Suprapubic skin (tissue), 4 donors: ENCODE measurements around the gene PTPN11. TPM values are rescaled to one million over a fixed set of nuclear protein-coding genes. Genes with fewer than 3 reads are reported as not detected.
"Not testable (repeated sequence)": the region's sequence is repeated elsewhere in the genome, so short reads cannot be mapped to it uniquely, and the experiment has no call there.

Experiments used
- DNase-seq, 2 donors: peaks; one replicate each; pipeline ENCODE4 v3.0.0-alpha.2; 2019; ENCODE audit warnings: low spot score in 2 of 2
- H3K27ac ChIP-seq: fragments of 200-600 bp; sonication (generic); one replicate; pipeline ENCODE4 v1.5.1; 2019
- H3K27me3 ChIP-seq: fragments of 200-600 bp; sonication (generic); one replicate; pipeline ENCODE4 v1.5.1; 2019
- H3K36me3 ChIP-seq: fragments of 200-600 bp; sonication (generic); one replicate; pipeline ENCODE4 v1.5.1; 2019
- H3K4me1 ChIP-seq: fragments of 200-600 bp; sonication (generic); one replicate; pipeline ENCODE4 v1.5.1; 2019
- H3K4me3 ChIP-seq: fragments of 200-600 bp; sonication (generic); one replicate; pipeline ENCODE4 v1.5.1; 2019; ENCODE audit warnings: mild to moderate bottlenecking
- H3K9me3 ChIP-seq: fragments of 200-600 bp; sonication (generic); one replicate; pipeline ENCODE4 v1.5.1; 2019
- EP300 ChIP-seq: sonication (generic); formaldehyde crosslinking; IDR thresholded peaks from one replicate; pipeline ENCODE4 v1.6.1; 2017; ENCODE audit warnings: antibody characterized with exemption
- POLR2A ChIP-seq, 2 donors: fragments of 450-650 bp; IDR thresholded peaks; one replicate each; pipeline ENCODE4 v1.6.1; 2017; ENCODE audit warnings: antibody characterized with exemption in 2 of 2, mild to moderate bottlenecking in 2 of 2, moderate library complexity in 2 of 2
- POLR2AphosphoS5 ChIP-seq, 3 donors: sonication (generic); formaldehyde crosslinking; IDR thresholded peaks; one replicate each; pipeline ENCODE4 v1.6.1; 2017; ENCODE audit warnings: antibody characterized with exemption in 3 of 3
- WGBS: methylation state at CpG from one replicate; pipeline ENCODE4 v1.1.5; 2018; 5-methylcytosine and 5-hydroxymethylcytosine counted together
- total RNA-seq, 4 donors: library from RNA; depleted of rRNA; stranded (reverse); fragments of >200 nt; gene quantifications; one replicate each; pipeline ENCODE4 v1.1.0, GENCODE V29; 2016
- TF ChIP-seq, protein P1 (sequence below), 2 donors: fragments of 200-600 bp in 1 of 2; fragments of 450-650 bp in 1 of 2; sonication (generic) in 1 of 2; IDR thresholded peaks; one replicate each; pipeline ENCODE4 v1.5.1; 2016 to 2019; ENCODE audit warnings: antibody characterized with exemption in 2 of 2, mild to moderate bottlenecking in 1 of 2, moderate library complexity in 1 of 2

The PTPN11 gene
- total RNA-seq, 4 donors from 2014 or later: 56.6 to 70.7 (median 65.3) TPM

DNA sequence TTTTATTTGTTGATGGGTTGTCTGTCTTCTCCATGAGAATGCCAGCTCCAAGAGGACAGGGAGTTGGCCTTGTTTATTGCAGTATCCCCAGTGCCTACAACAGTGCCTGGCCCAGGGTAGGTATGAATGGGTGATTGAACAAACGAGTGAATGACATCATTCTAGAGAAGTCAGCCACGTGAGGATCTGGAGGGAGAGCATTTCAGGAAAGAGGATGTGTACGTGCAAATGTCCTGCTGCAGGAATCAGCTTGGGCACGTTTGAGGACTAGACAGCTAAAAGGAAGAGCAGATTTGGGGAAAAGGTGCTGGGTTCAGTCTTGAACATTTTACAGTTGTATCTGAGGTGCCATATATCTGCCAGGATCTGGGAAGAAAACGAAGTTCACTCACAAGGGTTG, 97.1 kb downstream of the PTPN11 start:
- H3K27me3 ChIP-seq: no peaks in the 10 kb centered on the region
- H3K9me3 ChIP-seq: no peaks in the 10 kb centered on the region
- WGBS: 77% methylated on average over 5 of the region's 5 CpGs
- H3K4me1 ChIP-seq: no peaks in the 10 kb centered on the region
- H3K4me3 ChIP-seq: no peak overlapping the region
- no peak for DNase-seq
- TF ChIP-seq EP300 (no peak), POLR2A (IDR thresholded peaks at IDR 0.05) (no peak), POLR2AphosphoS5 (IDR thresholded peaks at IDR 0.05) (no peak)
- TF ChIP-seq, protein P1, sequence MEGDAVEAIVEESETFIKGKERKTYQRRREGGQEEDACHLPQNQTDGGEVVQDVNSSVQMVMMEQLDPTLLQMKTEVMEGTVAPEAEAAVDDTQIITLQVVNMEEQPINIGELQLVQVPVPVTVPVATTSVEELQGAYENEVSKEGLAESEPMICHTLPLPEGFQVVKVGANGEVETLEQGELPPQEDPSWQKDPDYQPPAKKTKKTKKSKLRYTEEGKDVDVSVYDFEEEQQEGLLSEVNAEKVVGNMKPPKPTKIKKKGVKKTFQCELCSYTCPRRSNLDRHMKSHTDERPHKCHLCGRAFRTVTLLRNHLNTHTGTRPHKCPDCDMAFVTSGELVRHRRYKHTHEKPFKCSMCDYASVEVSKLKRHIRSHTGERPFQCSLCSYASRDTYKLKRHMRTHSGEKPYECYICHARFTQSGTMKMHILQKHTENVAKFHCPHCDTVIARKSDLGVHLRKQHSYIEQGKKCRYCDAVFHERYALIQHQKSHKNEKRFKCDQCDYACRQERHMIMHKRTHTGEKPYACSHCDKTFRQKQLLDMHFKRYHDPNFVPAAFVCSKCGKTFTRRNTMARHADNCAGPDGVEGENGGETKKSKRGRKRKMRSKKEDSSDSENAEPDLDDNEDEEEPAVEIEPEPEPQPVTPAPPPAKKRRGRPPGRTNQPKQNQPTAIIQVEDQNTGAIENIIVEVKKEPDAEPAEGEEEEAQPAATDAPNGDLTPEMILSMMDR (IDR thresholded peaks at IDR 0.05): no peak
- H3K27ac ChIP-seq: no peak overlapping the region
- H3K36me3 ChIP-seq: peaks cover 5% of the 10 kb centered on the region

DNA sequence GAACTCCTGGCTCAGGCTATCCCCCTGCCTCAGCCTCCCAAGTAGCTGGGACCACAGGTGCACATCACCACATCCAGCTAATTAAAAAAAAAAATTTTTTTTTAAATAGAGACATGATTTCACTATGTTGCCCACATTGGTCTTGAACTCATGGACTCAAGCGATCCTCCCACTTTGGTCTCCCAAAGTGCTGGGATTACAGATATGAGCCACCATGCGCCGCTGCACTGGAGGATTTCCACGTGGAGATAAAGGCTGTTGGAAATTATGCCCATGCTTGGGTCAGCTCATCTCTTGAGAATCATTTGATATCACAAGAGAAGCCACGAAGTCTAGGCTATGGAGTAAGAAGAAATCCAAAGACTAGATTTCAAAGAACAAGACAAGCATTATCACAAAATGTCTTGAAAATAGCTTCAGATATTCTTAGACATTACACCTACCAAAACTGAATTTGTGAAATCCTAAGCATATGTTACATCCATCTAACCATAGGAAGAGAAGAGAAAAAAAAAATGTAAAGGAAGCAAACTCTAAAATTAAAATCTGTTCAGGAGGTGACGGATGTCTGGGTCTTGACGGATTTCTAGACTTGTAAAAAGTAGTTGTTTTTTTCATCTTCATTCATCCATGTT, 99.1 kb downstream of the PTPN11 start:
- no peaks in the 10 kb centered on the region for H3K4me1 ChIP-seq
- H3K9me3 ChIP-seq: no peaks in the 10 kb centered on the region
- TF ChIP-seq POLR2A (IDR thresholded peaks at IDR 0.05) (no peak), EP300 (no peak), POLR2AphosphoS5 (IDR thresholded peaks at IDR 0.05) (no peak)
- TF ChIP-seq, protein P1 (IDR thresholded peaks at IDR 0.05): no peak
- H3K27ac ChIP-seq: no peak overlapping the region
- H3K36me3 ChIP-seq: no peaks in the 10 kb centered on the region
- WGBS: 82% methylated on average over 7 of the region's 7 CpGs
- H3K4me3 ChIP-seq: no peak overlapping the region
- H3K27me3 ChIP-seq: no peaks in the 10 kb centered on the region
- DNase-seq: no peak

DNA sequence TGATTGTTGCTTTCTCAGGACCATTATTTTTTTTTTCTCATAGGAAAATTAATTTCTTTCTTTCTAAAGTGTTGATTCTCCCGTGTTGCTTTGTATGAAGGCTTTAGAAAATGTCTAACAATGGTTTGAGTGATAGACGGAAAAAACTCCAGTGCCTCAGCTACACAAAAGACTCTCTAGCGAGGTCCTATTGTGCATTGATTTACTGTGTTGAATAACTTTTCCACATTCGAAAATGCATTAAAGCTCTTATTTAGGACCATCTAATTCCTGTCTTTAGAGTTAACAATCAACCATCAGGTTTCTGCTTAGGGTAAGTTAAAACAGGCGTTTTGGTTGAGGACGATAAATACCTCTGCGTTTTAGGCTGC, 99.6 kb downstream of the PTPN11 start:
- WGBS: 84% methylated on average over 7 of the region's 7 CpGs
- Histone ChIP-seq H3K36me3 (no peaks in the 10 kb centered on the region), H3K27ac (no peak overlapping the region), H3K4me3 (no peak overlapping the region), H3K9me3 (no peaks in the 10 kb centered on the region), H3K27me3 (no peaks in the 10 kb centered on the region), H3K4me1 (no peaks in the 10 kb centered on the region)
- DNase-seq: no peak
- TF ChIP-seq POLR2A (IDR thresholded peaks at IDR 0.05): no peak
- TF ChIP-seq, protein P1 (IDR thresholded peaks at IDR 0.05): no peak
- TF ChIP-seq POLR2AphosphoS5 (IDR thresholded peaks at IDR 0.05): no peak
- no peak for TF ChIP-seq EP300

DNA sequence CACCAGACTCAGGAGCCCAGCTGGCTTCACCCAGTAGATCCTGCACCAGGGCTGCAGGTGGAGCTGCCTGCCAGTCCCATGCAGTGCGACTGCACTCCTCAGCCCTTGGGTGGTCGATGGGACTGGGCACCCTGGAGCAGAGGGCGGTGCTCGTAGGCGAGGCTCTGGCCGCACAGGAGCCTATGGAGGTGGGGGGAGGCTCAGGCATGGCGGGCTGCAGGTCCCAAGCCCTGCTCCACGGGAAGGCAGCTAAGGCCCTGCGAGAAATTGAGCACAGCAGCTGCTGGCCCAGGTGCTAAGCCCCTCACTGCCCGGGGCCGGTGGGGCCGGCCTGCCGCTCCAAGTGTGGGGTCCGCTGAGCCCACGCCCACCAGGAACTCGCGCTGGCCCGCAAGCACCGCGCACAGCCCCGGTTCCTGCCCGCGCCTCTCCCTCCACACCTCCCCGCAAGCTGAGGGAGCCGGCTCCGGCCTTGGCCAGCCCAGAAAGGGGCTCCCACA, 101.1 kb downstream of the PTPN11 start:
- not testable (repeated sequence) for H3K9me3 ChIP-seq, DNase-seq, H3K4me1 ChIP-seq, H3K27me3 ChIP-seq, H3K4me3 ChIP-seq, H3K36me3 ChIP-seq, H3K27ac ChIP-seq
- WGBS: 98% methylated on average over 8 of the region's 26 CpGs

DNA sequence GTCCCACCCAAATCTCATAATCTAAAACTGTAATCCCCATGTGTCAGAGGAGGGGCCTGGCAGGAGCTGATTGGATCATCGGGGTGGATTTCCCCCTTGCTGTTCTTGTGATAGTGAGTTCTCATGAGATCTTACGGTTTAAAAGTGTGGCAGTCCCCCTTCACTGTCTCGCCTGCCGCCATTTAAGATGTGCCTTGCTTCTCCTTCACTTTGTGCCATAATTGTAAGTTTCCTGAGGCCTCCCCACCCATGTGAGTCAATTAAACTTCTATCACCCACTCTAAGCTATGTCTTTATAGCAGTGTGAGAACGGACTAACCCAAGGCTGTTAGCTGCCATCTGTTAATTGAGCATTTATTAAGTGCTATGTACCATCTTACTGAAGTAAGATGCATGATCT, 105.1 kb downstream of the PTPN11 start:
- Histone ChIP-seq H3K4me3 (no peak overlapping the region), H3K9me3 (no peaks in the 10 kb centered on the region), H3K36me3 (no peaks in the 10 kb centered on the region), H3K27ac (no peak overlapping the region), H3K4me1 (no peaks in the 10 kb centered on the region), H3K27me3 (no peaks in the 10 kb centered on the region)
- no peak for DNase-seq
- 87% methylated on average over 5 of the region's 5 CpGs for WGBS
- TF ChIP-seq, protein P1 (IDR thresholded peaks at IDR 0.05): no peak
- no peak for TF ChIP-seq POLR2AphosphoS5 (IDR thresholded peaks at IDR 0.05)
- TF ChIP-seq EP300: no peak
- TF ChIP-seq POLR2A (IDR thresholded peaks at IDR 0.05): no peak

DNA sequence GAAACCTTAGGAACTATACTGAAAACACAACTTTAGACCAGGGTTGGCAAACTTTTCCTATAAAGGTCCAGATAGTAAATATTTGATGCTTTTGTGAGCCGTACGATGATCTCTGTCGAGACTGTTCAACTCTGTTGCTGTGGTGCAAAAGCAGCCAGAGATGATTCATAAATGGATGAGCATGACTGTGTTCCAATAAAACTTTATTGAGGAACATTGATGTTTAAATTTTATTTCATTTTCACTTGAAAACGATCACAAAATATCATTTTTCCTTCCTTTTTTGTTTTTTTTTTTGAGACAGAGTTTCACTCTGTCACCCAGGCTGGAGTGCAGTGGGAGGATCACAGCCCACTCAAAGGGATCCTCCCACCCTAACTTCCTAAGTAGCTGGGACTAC, 105.5 kb downstream of the PTPN11 start:
- DNase-seq: no peak
- 96% methylated on average over 4 of the region's 4 CpGs for WGBS
- no peaks in the 10 kb centered on the region for H3K36me3 ChIP-seq
- H3K4me3 ChIP-seq: no peak overlapping the region
- H3K27ac ChIP-seq: no peak overlapping the region
- H3K27me3 ChIP-seq: no peaks in the 10 kb centered on the region
- no peaks in the 10 kb centered on the region for H3K4me1 ChIP-seq
- no peaks in the 10 kb centered on the region for H3K9me3 ChIP-seq
- no peak for TF ChIP-seq EP300
- TF ChIP-seq, protein P1 (IDR thresholded peaks at IDR 0.05): no peak
- TF ChIP-seq POLR2AphosphoS5 (IDR thresholded peaks at IDR 0.05): no peak
- no peak for TF ChIP-seq POLR2A (IDR thresholded peaks at IDR 0.05)
